Gastroesophageal sphincter (tissue), 3 donors: ENCODE measurements around the gene HDLBP.

Experiments
- POLR2A ChIP-seq, 2 donors: fragments of 450-650 bp; IDR thresholded peaks; one replicate each; pipeline ENCODE4 v1.6.1; 2017; ENCODE audit warnings: antibody characterized with exemption in 2 of 2, mild to moderate bottlenecking in 2 of 2, moderate library complexity in 1 of 2
- POLR2AphosphoS5 ChIP-seq: sonication (generic); formaldehyde crosslinking; IDR thresholded peaks from one replicate; pipeline ENCODE4 v1.6.1; 2017; ENCODE audit warnings: antibody characterized with exemption
- TF ChIP-seq, protein P1 (sequence below), 4 experiments: fragments of 200-600 bp in 2 of 4; fragments of 450-650 bp in 2 of 4; sonication (generic) in 1 of 4; IDR thresholded peaks; one replicate each; pipeline ENCODE4 v1.5.1; 2017 to 2019; ENCODE audit warnings: antibody characterized with exemption in 4 of 4, mild to moderate bottlenecking in 2 of 4, moderate library complexity in 2 of 4

DNA sequence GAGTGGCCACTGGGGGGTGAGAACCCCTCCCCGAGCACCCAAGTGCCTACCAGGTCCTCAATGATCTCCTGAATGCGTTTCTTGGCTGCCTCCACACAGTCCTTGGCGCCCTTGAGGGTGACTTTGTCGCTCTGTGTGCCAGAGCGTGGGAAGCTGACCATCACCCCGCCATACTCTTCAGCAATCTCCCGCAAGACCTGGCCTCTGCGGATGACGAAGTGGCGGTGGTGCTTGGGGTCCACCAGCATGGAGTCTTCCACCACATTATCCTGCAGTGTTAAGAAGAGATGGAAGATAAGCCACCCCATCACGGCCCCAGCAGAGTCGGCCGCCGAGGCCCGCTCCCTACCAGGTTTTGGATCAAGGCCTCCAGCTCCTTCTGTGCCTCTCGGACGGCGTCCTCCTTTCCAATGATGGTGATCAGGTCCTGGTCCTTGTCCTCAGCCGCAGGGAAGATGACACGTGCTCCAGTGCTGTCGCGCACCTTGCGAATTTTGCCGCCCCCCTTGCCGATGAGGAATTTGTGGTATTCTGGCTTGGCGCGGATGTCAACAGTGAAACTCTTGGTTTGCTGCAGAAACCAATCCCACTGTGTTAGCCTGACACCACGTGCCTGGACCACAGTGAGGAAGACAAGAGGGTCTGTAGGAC lies 75.8 kb downstream of the HDLBP start:
- TF ChIP-seq, protein P1, sequence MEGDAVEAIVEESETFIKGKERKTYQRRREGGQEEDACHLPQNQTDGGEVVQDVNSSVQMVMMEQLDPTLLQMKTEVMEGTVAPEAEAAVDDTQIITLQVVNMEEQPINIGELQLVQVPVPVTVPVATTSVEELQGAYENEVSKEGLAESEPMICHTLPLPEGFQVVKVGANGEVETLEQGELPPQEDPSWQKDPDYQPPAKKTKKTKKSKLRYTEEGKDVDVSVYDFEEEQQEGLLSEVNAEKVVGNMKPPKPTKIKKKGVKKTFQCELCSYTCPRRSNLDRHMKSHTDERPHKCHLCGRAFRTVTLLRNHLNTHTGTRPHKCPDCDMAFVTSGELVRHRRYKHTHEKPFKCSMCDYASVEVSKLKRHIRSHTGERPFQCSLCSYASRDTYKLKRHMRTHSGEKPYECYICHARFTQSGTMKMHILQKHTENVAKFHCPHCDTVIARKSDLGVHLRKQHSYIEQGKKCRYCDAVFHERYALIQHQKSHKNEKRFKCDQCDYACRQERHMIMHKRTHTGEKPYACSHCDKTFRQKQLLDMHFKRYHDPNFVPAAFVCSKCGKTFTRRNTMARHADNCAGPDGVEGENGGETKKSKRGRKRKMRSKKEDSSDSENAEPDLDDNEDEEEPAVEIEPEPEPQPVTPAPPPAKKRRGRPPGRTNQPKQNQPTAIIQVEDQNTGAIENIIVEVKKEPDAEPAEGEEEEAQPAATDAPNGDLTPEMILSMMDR (IDR thresholded peaks at IDR 0.05) = no peak
- TF ChIP-seq POLR2A (IDR thresholded peaks at IDR 0.05) (no peak), POLR2AphosphoS5 (no peak)
